H1 (cell line): ENCODE measurements around the gene UAP1. TPM values are rescaled to one million over a fixed set of nuclear protein-coding genes. Genes with fewer than 3 reads are reported as not detected.

Experiments
- CTCF ChIA-PET: fragments of 300-600 bp; sonication (Branson Sonifier 250); formaldehyde crosslinking; loops from one replicate; lab custom pipeline; 2021; ENCODE audit not compliant: partially characterized antibody; lab: Charles Lee
- POLR2A ChIA-PET: fragments of 300-600 bp; sonication (Branson Sonifier 250); formaldehyde crosslinking; loops from one replicate; lab custom pipeline; 2021; ENCODE audit warnings: inconsistent platforms; ENCODE audit not compliant: partially characterized antibody; lab: Charles Lee
- DNase-seq, 2 experiments: peaks; one replicate each; pipeline versions ENCODE4 v3.0.0 to v3.0.0-alpha.2; 2010 to 2022; ENCODE audit warnings: low spot score in 2 of 2, low read depth in 1 of 2, mixed read lengths in 1 of 2
- FAIRE-seq: peaks from 2 replicates; lab custom pipeline; 2011; peaks lifted over from hg19 to GRCh38; lab: Jason Lieb, UNC
- H2AFZ ChIP-seq: 2 replicates; pipeline ENCODE4 v1.8.1; 2012; ENCODE audit warnings: low read length, inconsistent platforms
- H2AK5ac ChIP-seq: 2 replicates; pipeline ENCODE4 v1.6.1; 2013; ENCODE audit warnings: low read depth, low read length
- H2BK120ac ChIP-seq: replicated peaks from 2 replicates; pipeline ENCODE3; 2013; ENCODE audit warnings: low read depth, low read length, inconsistent platforms
- H2BK12ac ChIP-seq: 2 replicates; pipeline ENCODE4 v1.6.1; 2013; ENCODE audit warnings: low read depth, low read length
- H2BK15ac ChIP-seq: 2 replicates; pipeline ENCODE4 v1.6.1; 2013; ENCODE audit warnings: low read length
- H2BK20ac ChIP-seq: 2 replicates; pipeline ENCODE4 v1.6.1; 2013; ENCODE audit warnings: low read length
- H2BK5ac ChIP-seq: 2 replicates; pipeline ENCODE4 v1.6.1; 2013; ENCODE audit warnings: low read depth, low read length
- H3K14ac ChIP-seq: 2 replicates; pipeline ENCODE4 v1.6.1; 2013; ENCODE audit warnings: inconsistent platforms; ENCODE audit not compliant: insufficient read length
- H3K18ac ChIP-seq: 2 replicates; pipeline ENCODE4 v1.6.1; 2013; ENCODE audit warnings: low read length; ENCODE audit errors: extremely low read depth
- H3K23ac ChIP-seq: 2 replicates; pipeline ENCODE4 v1.6.1; 2013; ENCODE audit warnings: inconsistent platforms; ENCODE audit not compliant: insufficient read length
- H3K23me2 ChIP-seq: 2 replicates; pipeline ENCODE4 v1.6.1; 2013; ENCODE audit warnings: low read depth, low read length
- H3K27ac ChIP-seq: 2 replicates; pipeline ENCODE4 v1.6.1; 2011; ENCODE audit warnings: low read depth, low read length, inconsistent platforms
- H3K27me3 ChIP-seq, 4 experiments: replicated peaks in 1 of 4; 1 replicate in 1 of 4; 2 replicates in 3 of 4; pipeline versions ENCODE4 v1.6.1 to v1.8.1; 2011 to 2013; ENCODE audit warnings: low read length in 3 of 4, mild to moderate bottlenecking in 3 of 4, inconsistent platforms in 2 of 4, mixed read lengths in 2 of 4, moderate library complexity in 1 of 4; ENCODE audit not compliant: control insufficient read depth in 3 of 4, insufficient read depth in 3 of 4; ENCODE audit errors: extremely low read depth in 1 of 4
- H3K36me3 ChIP-seq, 4 experiments: 2 replicates each; pipeline versions ENCODE4 v1.6.1 to v1.8.1; 2011 to 2013; ENCODE audit warnings: mild to moderate bottlenecking in 4 of 4, low read length in 3 of 4, moderate library complexity in 2 of 4, control low read depth in 1 of 4, inconsistent platforms in 1 of 4; ENCODE audit not compliant: insufficient read depth in 4 of 4, control insufficient read depth in 2 of 4
- H3K4ac ChIP-seq: replicated peaks from 2 replicates; pipeline ENCODE3; 2013; ENCODE audit warnings: low read length, low read depth, mixed read lengths, inconsistent platforms; ENCODE audit not compliant: insufficient read length
- H3K4me1 ChIP-seq, 4 experiments: replicated peaks in 1 of 4; 1 replicate in 1 of 4; 2 replicates in 3 of 4; pipeline versions ENCODE4 v1.6.1 to v1.8.1; 2011 to 2013; ENCODE audit warnings: low read length in 3 of 4, inconsistent platforms in 2 of 4, mixed read lengths in 1 of 4; ENCODE audit not compliant: insufficient read depth in 4 of 4, control insufficient read depth in 3 of 4
- H3K4me2 ChIP-seq, 2 experiments: 2 replicates each; pipeline versions ENCODE4 v1.6.1 to v1.8.1; 2011 to 2013; ENCODE audit warnings: low read depth in 2 of 2, low read length in 2 of 2, control low read depth in 1 of 2, inconsistent platforms in 1 of 2, mild to moderate bottlenecking in 1 of 2; ENCODE audit not compliant: insufficient read depth in 1 of 2
- H3K4me3 ChIP-seq, 4 experiments: fragments of 200-600, 300-600 bp in 1 of 4; sonication (generic), shearing (Covaris generic), sonication (Bioruptor Twin) in 1 of 4; 2 replicates each; pipeline versions ENCODE4 v1.5.1 to v1.8.1; 2011 to 2016; ENCODE audit warnings: low read length in 4 of 4, low read depth in 3 of 4, control low read depth in 2 of 4, inconsistent platforms in 2 of 4, mild to moderate bottlenecking in 2 of 4, mixed read lengths in 1 of 4, moderate library complexity in 1 of 4; ENCODE audit not compliant: insufficient read depth in 2 of 4; ENCODE audit errors: extremely low read depth in 1 of 4
- H3K56ac ChIP-seq: replicated peaks from 2 replicates; pipeline ENCODE3; 2013; ENCODE audit warnings: low read depth, mild to moderate bottlenecking, mixed read lengths, low read length, inconsistent platforms; ENCODE audit not compliant: insufficient read length
- H3K79me1 ChIP-seq: 2 replicates; pipeline ENCODE4 v1.6.1; 2013; ENCODE audit warnings: low read depth, low read length, control low read depth
- H3K79me2 ChIP-seq, 2 experiments: 2 replicates each; pipeline versions ENCODE4 v1.6.1 to v1.8.1; 2012 to 2013; ENCODE audit warnings: low read length in 2 of 2, mild to moderate bottlenecking in 2 of 2, inconsistent platforms in 1 of 2; ENCODE audit not compliant: insufficient read depth in 2 of 2, control insufficient read depth in 1 of 2
- H3K9ac ChIP-seq, 4 experiments: replicated peaks in 1 of 4; 1 replicate in 1 of 4; 2 replicates in 3 of 4; pipeline versions ENCODE4 v1.6.1 to v1.8.1; 2011 to 2013; ENCODE audit warnings: low read depth in 3 of 4, low read length in 3 of 4, control low read depth in 2 of 4, mild to moderate bottlenecking in 2 of 4, moderate library complexity in 2 of 4, inconsistent platforms in 1 of 4; ENCODE audit errors: extremely low read depth in 1 of 4
- H3K9me3 ChIP-seq, 2 experiments: 2 replicates each; pipeline versions ENCODE4 v1.6.1 to v1.8.1; 2012 to 2013; ENCODE audit warnings: mild to moderate bottlenecking in 2 of 2, moderate library complexity in 2 of 2, control low read depth in 1 of 2, inconsistent platforms in 1 of 2, low read depth in 1 of 2, low read length in 1 of 2, mixed read lengths in 1 of 2; ENCODE audit not compliant: insufficient read depth in 2 of 2
- H4K20me1 ChIP-seq, 2 experiments: replicated peaks in 1 of 2; 2 replicates each; pipeline versions ENCODE3 to v1.8.1; 2011 to 2013; ENCODE audit warnings: inconsistent platforms in 2 of 2, low read length in 2 of 2, mild to moderate bottlenecking in 1 of 2; ENCODE audit not compliant: insufficient read depth in 2 of 2, control insufficient read depth in 1 of 2
- H4K5ac ChIP-seq: 2 replicates; pipeline ENCODE4 v1.6.1; 2013; ENCODE audit warnings: low read length, low read depth, mixed read lengths, inconsistent platforms; ENCODE audit not compliant: insufficient read length
- H4K8ac ChIP-seq: 2 replicates; pipeline ENCODE4 v1.8.0; 2013; ENCODE audit warnings: mild to moderate bottlenecking, moderate library complexity, low read length, inconsistent platforms; ENCODE audit not compliant: insufficient read depth; ENCODE audit errors: extremely low read depth
- H4K91ac ChIP-seq: replicated peaks from 2 replicates; pipeline ENCODE3; 2013; ENCODE audit warnings: low read length, mixed read lengths, inconsistent platforms; ENCODE audit not compliant: insufficient read length
- NANOG ChIP-seq: IDR thresholded peaks from 2 replicates; pipeline ENCODE4 v1.6.1; 2011; ENCODE audit warnings: low read length, low read depth, mild to moderate bottlenecking, inconsistent platforms; ENCODE audit not compliant: insufficient read depth, poor library complexity, severe bottlenecking
- PHF8 ChIP-seq: fragments of 200-600 bp; sonication (generic); conservative IDR thresholded peaks from 2 replicates; pipeline ENCODE4 v1.7.1; 2012; ENCODE audit warnings: low read depth, mild to moderate bottlenecking, inconsistent platforms, low read length, moderate library complexity
- RAD21 ChIP-seq, 2 experiments: IDR thresholded peaks in 1 of 2; conservative IDR thresholded peaks in 1 of 2; 2 replicates each; pipeline ENCODE4 v1.6.1; 2011; ENCODE audit warnings: low read depth in 2 of 2, low read length in 2 of 2, improper control_type of control experiment in 1 of 2, inconsistent platforms in 1 of 2, mild to moderate bottlenecking in 1 of 2, moderate library complexity in 1 of 2
- RBBP5 ChIP-seq: IDR thresholded peaks from 2 replicates; pipeline ENCODE4 v1.7.1; 2012; ENCODE audit warnings: low read depth, mild to moderate bottlenecking, inconsistent platforms, low read length, moderate library complexity, borderline replicate concordance
- SP2 ChIP-seq: IDR thresholded peaks from 2 replicates; pipeline ENCODE4 v1.6.1; 2012; ENCODE audit warnings: mild to moderate bottlenecking, low read length, inconsistent platforms
- YY1 ChIP-seq: IDR thresholded peaks from 2 replicates; pipeline ENCODE4 v1.6.1; 2011; ENCODE audit warnings: low read depth, mild to moderate bottlenecking, low read length
- WGBS, 2 experiments: shearing (Covaris generic) in 1 of 2; methylation state at CpG; one replicate each; pipeline versions ENCODE4 v1.1.6 to v1.1.7; 2013 to 2015; ENCODE audit warnings: low lambda C conversion rate in 2 of 2, mixed read lengths in 2 of 2, inconsistent platforms in 1 of 2, low coverage in 1 of 2, missing lambda C conversion rate in 1 of 2; ENCODE audit not compliant: insufficient replicate concordance in 2 of 2, insufficient coverage in 1 of 2, insufficient read length in 1 of 2; ENCODE audit errors: extremely low coverage in 1 of 2, missing lambda C conversion rate in 1 of 2; 5-methylcytosine and 5-hydroxymethylcytosine counted together
- polyA plus RNA-seq, 7 experiments: library from polyadenylated mRNA; depleted of rRNA in 3 of 7; stranded (reverse) in 5 of 7; unstranded in 2 of 7; fragments of >200 nt in 5 of 7; fragments of 200-250 nt in 2 of 7; gene quantifications; 1 replicate in 5 of 7; 2 replicates in 1 of 7; 4 replicates in 1 of 7; pipeline versions ENCODE4 v1.2.1 to v1.2.3, GENCODE V29; 2011 to 2013; ENCODE audit warnings: missing spikeins in 2 of 7, mixed read lengths in 2 of 7
- total RNA-seq: library from RNA; stranded (reverse); fragmentation: NEBNext Ultra II Directional; extraction: Animal tissue kit (Norgen Biotek cat#: 25700); gene quantifications from 2 replicates; pipeline ENCODE4 v1.2.1, GENCODE V29; 2021
- TF ChIP-seq, protein P1 (sequence below), 3 experiments: IDR thresholded peaks; 1 replicate in 2 of 3; 2 replicates in 1 of 3; pipeline versions ENCODE4 v1.5.1 to v1.6.1; 2011; ENCODE audit warnings: low read length in 3 of 3, mild to moderate bottlenecking in 3 of 3, inconsistent platforms in 2 of 3, low read depth in 1 of 3, moderate library complexity in 1 of 3; ENCODE audit not compliant: insufficient read depth in 1 of 3; ENCODE audit errors: control extremely low read depth in 1 of 3

The UAP1 gene
- total and polyA plus RNA-seq, 2 of the 8 experiments (the other 6 are each of a cell fraction or from before 2014, with no cell fraction given), result 9.4 to 32.9 TPM

DNA sequence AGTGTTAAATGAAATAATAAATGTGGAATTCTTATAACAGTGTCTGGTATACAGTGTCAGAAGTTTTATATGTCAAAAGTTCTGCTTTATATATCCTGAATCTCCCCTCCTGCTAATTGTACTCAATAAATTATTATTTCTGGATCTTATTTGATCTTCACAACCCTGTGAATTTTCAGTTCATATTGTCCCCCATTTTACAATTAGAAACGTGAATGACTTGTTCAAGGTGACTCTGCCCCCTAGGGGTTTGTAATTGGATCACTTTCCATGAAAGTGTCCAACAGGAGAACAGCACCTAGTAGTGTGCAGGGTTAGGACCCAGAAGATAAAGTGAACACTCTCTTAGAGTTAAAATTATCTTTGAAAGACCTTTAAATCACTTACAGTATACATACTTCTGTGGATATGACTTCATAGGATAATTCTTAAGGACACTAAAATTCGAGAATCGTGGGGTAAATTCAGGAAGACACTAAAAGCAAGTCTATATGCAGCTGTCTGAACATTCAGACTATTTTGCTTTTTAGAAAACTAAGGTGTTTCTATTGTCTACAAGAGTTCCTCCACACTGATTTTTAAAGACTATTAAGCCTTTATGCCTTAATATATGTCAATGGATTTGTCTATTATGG, 66.3 kb downstream of the UAP1 start:
- H3K79me1 ChIP-seq, result no peaks in the 10 kb centered on the region
- no peak overlapping the region for H3K56ac ChIP-seq
- no peak overlapping the region for H4K8ac ChIP-seq
- no peak overlapping the region for H2BK12ac ChIP-seq
- TF ChIP-seq SP2 (no peak), RBBP5 (no peak), NANOG (no peak), RAD21 (IDR thresholded peaks at IDR 0.05 in 1 of 2, conservative IDR thresholded peaks at IDR 0.05 in 1 of 2; ENCODE audit: low read depth in 2 of 2, low read length in 2 of 2) (peak; percentile 47 to 51), YY1 (no peak), PHF8 (no peak)
- TF ChIP-seq, protein P1, sequence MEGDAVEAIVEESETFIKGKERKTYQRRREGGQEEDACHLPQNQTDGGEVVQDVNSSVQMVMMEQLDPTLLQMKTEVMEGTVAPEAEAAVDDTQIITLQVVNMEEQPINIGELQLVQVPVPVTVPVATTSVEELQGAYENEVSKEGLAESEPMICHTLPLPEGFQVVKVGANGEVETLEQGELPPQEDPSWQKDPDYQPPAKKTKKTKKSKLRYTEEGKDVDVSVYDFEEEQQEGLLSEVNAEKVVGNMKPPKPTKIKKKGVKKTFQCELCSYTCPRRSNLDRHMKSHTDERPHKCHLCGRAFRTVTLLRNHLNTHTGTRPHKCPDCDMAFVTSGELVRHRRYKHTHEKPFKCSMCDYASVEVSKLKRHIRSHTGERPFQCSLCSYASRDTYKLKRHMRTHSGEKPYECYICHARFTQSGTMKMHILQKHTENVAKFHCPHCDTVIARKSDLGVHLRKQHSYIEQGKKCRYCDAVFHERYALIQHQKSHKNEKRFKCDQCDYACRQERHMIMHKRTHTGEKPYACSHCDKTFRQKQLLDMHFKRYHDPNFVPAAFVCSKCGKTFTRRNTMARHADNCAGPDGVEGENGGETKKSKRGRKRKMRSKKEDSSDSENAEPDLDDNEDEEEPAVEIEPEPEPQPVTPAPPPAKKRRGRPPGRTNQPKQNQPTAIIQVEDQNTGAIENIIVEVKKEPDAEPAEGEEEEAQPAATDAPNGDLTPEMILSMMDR (IDR thresholded peaks at IDR 0.05; ENCODE audit: control extremely low read depth in 1 of 3, insufficient read depth in 1 of 3, low read depth in 1 of 3, low read length in 3 of 3), result peak in 2 of 3 experiments; percentile 22 to 46; a peak in 2 of 4 replicates
- TF ChIP-seq, all 59 proteins: peak for 2
- 57% methylated on average over 3 of the region's 3 CpGs; no CpG with 5 or more reads in 1 of the 2 experiments for WGBS, 2 experiments
- ChIA-PET POLR2A (no interaction called here), CTCF (interaction anchor here (1.0 to 6.3 kb wide), 9 partner anchors 10 to 108 kb away, joined by 3 to 47 read pairs (median 4); no protein-coding TSS in a partner anchor)
- FAIRE-seq (no peak), DNase-seq (no peak)
- H2BK5ac ChIP-seq, result no peak overlapping the region
- no peak overlapping the region for H3K23ac ChIP-seq
- no peaks in the 10 kb centered on the region for H4K20me1 ChIP-seq
- H3K27me3 ChIP-seq, result no peaks in the 10 kb centered on the region
- no peak overlapping the region for H3K4me3 ChIP-seq
- H3K18ac ChIP-seq, result no peak overlapping the region
- no peak overlapping the region for H2BK120ac ChIP-seq
- no peak overlapping the region for H4K91ac ChIP-seq
- no peak overlapping the region for H2BK20ac ChIP-seq
- no peak overlapping the region for H3K27ac ChIP-seq
- no peak overlapping the region for H2BK15ac ChIP-seq
- H3K4me2 ChIP-seq, result no peak overlapping the region
- H4K5ac ChIP-seq, result no peak overlapping the region
- no peak overlapping the region for H2AK5ac ChIP-seq
- no peak overlapping the region for H3K14ac ChIP-seq
- H3K4me1 ChIP-seq, result no peaks in the 10 kb centered on the region
- no peaks in the 10 kb centered on the region for H3K9me3 ChIP-seq
- no peaks in the 10 kb centered on the region for H3K79me2 ChIP-seq
- no peak overlapping the region for H3K4ac ChIP-seq
- no peak overlapping the region for H2AFZ ChIP-seq
- H3K9ac ChIP-seq, result no peak overlapping the region
- H3K23me2 ChIP-seq, result no peaks in the 10 kb centered on the region
- no peaks in the 10 kb centered on the region for H3K36me3 ChIP-seq
